Measurements from ENCODE around the gene AKT1S1.

Gene AKT1S1

GRCh38 chr19:49866933-49867782 lies 10.0 kb downstream of the AKT1S1 start, which contains the start of gene PNKP:
PNKP (minus strand) TSS chr19:49867576; CDS start chr19:49867204, 372 bp downstream.
- peak; percentile 78 for DNase-seq

DNA sequence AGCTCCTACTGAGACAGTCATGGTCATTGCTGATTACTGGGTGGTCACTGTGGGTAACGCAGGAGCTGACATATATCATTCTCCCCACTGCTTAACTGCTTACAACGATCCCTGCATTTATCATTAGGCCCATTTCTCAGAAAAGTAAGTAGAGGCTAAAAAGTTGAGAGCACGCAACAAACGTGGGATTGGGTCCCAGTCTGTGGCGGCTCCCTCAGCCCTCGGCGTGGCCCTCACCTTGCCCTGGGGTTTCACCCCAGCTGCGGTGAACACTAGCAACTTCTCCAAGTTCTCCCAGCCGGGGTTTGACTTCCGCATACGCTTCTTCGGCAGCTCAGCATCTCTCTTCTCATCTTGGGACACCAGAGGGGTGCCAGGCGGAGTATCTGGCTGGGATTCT lies 12.3 kb downstream of the AKT1S1 start:
- no peak for DNase-seq

DNA sequence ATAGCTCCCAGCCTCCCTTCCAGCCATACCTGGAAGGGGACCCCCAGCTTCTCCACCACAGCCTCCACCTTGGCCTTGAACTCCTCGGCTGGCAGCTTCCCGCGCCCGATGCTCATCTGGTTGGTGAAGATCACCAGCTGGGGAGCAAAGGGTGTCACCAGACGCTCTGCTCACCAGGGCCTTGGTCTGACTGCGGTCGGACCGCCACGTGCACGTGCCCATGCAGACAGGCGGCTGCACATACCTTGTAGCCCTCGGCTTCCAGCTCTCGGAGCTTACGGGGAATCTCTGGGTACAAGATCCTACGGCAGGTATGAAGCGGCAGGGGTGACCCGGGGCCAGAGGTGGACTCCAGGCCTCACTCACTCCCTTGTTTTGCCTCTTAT lies 13.2 kb downstream of the AKT1S1 start:
- no peak for DNase-seq

DNA sequence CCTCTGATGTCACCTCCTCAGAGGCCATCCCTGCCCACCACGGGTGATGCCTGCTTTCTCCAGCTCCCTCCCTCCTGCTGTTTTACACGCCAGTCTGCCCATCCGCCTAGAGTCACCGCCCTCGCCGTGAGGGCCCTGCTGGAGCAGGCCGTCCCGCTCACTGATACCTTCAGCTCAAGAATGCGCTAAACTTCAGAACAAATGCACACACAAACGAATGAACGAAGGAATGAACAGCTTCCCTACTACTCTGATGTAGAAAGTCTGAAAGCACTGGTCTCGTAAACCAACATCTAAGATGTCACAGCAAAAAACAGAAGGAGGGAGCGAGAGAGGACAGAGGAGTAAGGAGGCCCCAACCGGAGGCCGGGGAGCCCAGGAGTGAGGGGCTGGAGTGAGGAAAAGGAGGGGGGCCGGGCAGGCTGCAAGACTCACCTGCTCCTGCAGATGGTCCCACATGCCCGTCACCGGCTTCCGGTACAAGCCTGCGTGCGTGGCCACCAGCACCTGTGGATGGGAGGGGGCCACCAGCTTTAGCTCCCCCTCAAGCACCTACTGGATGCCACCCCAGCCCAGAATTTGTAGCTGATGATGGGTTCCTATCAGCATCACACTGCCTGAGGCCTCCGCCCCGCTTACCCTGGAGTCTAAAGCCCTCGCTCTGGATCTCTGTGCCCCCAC lies 13.8 kb downstream of the AKT1S1 start:
- DNase-seq, result no peak

DNA sequence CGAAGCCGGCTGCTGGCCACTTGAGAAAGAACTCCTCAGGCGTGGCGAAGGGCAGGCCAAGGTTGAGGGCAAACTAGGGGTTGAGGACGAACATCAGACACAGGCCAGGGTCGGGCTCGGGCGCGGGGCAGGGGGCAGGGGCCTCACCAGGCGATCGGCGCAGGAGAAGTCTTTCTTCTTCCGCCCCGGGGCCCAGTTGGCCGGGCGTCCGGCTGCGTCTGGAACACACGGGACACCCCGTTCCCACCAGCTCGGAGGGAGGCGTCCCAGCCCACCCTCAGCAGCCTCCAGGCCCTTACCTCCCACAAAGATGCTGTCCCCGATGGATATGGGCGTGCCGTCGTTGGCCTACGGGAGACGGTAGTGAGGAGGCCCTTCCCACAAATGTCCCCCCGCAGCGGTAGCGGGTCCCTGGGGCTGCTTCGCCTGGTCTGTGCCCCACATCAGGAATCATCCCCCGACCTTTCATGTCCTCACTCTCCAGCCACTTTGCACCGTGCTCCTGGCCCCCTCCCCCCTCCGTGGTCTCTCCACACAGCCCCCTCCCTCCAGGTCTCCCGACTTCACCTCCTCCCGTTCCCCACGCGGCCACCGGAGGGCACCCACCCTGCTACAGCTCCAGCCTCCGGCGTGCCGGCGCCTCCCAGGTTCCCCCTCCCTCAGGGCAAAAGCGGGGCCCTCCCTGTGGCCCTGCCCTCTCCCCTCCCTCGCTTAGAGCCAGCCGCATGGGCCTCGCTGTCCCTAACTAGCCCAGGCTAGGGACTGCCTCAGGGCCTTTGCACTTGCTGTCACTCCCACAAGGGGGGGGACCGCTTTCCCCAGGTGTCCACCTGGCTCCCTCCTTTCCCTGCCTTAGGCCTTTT lies 14.5 kb downstream of the AKT1S1 start:
- DNase-seq, result no peak

DNA sequence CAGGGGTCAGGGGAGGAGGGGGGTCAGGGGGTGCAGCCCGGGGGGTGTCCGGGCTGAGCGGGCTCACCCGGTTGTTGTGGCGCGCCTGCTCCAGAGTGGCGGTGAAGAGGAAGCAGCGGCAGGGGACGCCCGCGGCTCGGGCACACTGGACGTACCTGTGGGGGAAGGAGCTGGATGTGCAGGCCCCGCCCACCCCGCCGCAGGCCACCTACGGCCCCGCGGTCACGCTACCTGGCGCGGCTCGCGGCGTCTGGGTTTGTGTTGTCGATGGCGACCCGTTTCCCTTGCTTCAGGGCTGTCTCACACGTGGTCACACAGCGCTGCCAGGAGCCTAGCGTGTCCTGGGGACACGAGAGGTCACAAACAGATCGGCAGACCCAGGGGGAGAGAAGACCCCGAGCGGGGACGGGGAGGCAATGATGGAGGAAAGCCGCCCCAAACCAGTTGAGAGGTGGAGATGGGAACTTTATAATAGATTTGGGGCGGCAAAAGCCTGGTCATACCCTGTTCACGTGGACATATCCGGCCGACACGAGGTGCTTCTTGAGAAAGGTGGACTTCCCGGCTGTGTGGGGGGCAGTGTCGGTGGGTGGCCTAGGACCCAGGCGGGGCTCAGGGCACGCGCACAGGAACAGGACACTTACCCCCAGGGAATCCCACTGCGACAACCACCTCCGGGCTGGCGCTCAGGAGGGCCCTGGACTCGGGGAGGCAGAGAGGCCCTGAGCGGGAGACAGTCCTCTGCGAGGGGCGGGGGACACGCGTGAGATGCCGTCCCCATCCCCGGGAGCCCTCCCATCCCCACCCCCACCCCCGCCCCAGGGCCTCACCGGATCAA lies 15.4 kb downstream of the AKT1S1 start:
- no peak for DNase-seq

DNA sequence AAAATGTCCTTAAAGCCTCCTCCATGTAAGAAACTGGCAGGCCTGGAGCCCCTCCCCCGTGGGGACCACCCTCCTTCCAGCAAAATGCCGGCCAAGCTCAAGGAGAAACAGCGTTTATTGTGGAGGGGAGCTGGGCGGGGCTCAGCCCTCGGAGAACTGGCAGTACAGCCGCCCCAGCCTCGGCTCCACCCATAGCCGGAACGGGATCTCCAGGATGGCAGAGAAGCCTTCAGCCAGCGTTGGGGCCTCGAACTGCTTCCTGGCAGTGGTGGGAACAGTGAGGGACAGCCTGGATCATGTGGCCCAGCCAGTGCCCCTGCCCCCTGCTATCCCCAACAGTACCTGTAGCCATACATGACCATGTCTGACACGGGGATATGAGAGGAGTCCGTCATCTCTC lies 16.0 kb downstream of the AKT1S1 start:
- no peak for DNase-seq

- no peak for DNase-seq
These were observed 16.6 kb downstream of the AKT1S1 start for GRCh38 chr19:49860336-49861102.

DNA sequence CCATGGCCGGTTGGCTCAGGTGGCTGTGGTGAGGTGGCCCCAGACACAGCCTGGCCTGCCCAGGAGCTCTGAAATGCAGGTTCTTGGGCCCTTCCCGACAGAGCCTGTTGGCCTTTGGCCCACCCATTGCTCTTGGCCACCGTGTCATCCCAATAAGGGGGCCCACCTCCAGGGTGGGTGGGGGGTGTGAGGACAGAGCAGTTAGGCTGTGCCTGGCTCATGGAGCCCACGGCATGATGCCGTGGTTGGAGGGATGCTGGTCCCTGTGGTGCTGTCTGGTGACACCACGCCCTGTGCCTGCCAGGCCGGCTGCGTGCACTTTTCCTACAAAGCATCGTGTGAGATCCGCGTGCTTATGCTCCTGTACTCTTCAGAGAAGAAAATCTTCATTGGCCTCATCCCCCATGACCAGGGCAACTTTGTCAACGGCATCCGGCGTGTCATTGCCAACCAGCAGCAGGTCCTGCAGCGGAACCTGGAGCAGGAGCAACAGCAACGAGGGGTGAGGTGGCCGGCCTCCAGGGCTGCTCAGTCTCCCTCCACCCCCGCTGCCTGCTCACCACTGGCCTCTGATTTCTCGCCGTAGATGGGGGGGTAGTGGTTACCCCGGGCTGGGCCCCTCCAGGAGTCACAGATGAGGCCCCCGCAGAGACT lies 17.3 kb downstream of the AKT1S1 start:
- DNase-seq, result no peak

DNA sequence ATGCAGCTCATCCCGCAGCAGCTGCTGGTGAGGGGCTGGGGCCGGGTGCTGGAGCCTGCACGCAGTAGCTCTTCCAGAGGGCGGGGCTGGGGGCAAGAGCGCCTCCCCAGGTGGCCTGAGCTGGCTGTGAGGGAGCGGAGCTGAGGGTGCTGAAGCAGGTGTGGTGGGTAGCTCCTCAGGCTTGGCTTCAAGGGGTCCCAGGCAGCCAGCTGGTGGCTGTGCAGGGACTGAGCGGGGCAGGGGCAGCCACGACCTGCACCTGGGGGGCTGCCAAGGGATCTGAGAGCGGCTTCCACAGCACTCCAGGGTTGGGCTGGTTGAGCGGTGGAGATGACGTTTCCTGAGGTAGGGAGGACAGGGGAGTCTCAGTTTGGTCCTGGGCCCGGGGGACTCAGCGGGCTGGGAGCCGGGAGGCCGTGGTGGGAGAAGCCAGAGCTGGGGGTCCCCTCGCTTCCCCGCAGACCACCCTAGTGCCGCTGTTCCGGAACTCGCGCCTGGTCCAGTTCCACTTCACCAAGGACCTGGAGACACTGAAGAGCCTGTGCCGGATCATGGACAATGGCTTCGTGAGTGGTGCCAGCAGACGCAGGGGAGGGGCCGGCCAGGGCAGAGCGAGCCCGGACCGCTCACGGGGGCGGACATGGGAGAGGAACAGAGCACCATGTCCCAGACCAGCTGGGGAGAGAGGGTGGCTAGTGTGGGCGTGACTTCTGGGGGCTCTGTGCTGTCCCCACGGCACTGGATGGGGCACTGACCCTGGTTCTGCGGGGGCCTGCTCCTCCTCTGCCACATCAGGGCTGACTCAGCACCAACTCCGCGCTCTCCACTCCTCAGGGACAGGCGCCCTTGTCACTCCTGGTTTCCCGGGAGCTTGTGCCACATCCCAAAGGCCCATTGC lies 18.8 kb downstream of the AKT1S1 start:
- no peak for DNase-seq

- DNase-seq, result no peak
These were observed 19.4 kb downstream of the AKT1S1 start for GRCh38 chr19:49857838-49858087.

GRCh38 chr19:49857061-49857837 lies 19.9 kb downstream of the AKT1S1 start:
- DNase-seq, result no peak

DNA sequence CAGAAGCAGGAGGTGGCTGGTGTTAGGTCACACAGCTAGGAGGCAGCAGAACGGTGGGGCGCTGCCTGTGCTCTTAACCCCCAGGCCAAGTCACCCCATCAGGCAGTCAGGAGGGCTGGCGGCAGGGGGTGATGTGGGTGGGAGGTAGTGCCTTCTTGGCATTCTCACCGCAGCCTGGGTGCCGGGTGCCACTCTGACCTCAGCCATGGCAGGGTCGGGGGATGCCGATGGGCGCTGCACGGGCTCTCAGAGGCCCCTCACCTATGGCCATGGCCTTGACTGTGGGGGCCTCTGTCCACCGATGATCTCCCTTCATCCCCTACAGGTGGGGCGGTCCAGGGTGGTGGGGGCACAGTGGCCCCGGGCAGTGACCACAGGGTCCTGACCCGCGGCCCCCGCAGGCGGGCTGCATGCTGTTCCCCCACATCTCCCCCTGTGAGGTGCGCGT lies 20.6 kb downstream of the AKT1S1 start:
- DNase-seq, result no peak

DNA sequence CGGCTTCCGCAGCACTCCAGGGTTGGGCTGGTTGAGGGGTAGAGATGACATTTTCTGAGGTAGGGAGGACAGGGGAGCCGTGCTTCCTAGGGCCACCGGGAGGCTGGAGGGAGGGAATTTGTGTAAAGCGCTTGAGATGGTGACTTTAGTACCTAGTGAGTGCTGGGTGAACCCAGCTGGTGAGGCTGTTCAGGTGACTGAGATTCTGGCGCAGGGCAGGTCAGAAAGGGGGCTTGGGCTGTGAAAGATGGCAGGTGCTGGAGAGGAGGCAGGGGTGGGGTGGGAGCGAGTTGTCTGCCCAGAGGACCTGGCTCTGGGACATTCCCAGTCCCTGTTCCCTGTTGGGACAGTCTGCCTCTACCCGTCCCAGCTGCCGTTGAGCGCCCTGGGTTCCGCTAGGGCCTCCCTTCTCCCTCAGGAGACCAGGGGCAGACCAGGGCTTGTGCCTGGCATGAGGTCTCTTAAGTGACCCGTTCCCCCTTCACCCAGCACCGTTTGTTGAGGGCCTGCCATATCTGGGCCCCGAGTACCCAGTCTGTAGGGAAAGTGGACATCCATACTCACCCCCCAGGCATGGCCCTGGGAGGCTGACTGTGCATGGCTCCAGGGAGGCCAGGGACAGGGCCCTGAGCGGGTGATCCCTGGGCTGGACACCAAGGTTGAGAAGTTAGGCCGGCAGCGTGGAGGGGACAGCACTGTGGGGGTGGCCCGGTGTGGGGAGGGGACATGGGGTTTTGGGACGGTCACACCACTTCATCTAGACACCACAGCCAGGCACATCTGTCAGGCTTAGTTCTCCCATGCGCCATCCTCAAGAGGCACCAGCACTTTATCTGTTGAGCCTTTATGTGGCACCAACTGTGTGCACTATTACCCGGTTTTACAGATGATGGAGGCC lies 21.2 kb downstream of the AKT1S1 start:
- no peak for DNase-seq

DNA sequence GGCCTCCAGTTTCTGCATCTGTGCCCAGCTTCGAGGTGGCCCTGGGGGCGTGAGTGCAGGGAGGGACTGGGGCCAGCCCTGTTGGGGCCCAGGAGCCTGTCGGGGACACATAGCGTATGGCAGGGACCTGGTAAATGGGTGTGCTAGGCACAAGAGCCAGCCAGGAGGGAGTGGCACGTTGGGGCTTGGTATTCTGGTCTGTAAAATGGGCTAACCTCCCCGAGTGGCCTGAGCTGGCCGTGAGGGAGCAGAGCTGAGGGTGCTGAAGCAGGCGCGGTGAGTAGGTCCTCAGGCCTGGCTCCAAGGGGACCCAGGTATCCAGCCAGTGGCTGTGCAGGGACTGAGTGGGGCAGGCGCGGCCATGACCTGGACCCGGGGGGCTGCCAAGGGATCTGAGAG lies 21.9 kb downstream of the AKT1S1 start:
- no peak for DNase-seq

- DNase-seq, result no peak
These were observed 22.5 kb downstream of the AKT1S1 start for GRCh38 chr19:49854378-49855263.

DNA sequence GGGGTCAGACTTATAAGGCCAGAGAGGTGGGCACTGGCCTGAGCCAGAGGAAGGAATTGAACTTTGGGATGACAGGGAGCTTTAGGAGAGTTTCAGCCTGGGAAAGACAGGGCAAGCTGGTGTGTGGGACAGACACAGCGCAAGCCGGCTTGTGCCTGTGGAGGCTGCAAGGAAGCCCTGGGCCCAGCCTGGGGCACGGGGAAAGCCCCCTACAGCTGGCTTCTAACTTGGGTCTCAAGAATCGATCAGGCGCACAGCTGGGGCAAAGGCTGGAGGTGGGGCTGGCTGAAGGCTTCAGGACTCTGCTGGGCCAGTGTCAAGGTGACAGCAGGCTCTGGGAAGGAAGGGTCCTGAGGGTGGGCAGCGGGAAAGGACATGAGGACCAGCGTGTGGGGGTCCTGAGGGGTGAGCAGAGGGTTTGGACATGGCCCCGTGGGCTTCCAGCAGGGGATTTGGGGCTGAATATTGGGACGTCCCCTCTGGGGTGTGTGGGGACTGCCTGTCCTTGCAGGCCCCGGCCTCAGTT lies 23.2 kb downstream of the AKT1S1 start:
- DNase-seq, result no peak
